OCI-LY1 (cell line): Measurements from ENCODE around the gene CERS6.

Experiments used
- EZH2 ChIP-seq: fragments of 200-600 bp; sonication (generic), shearing (Covaris generic); IDR thresholded peaks from 2 replicates; pipeline ENCODE4 v1.8.0; 2017; ENCODE audit warnings: borderline replicate concordance, mixed run types, mild to moderate bottlenecking, antibody characterized with exemption, low read length, moderate library complexity, mixed read lengths
- TF ChIP-seq, protein P1 (sequence below): fragments of 200-600 bp; sonication (generic), shearing (Covaris generic); IDR thresholded peaks from 2 replicates; pipeline ENCODE4 v1.5.1; 2017; ENCODE audit warnings: mild to moderate bottlenecking, antibody characterized with exemption, low read length, moderate library complexity, mixed read lengths

DNA sequence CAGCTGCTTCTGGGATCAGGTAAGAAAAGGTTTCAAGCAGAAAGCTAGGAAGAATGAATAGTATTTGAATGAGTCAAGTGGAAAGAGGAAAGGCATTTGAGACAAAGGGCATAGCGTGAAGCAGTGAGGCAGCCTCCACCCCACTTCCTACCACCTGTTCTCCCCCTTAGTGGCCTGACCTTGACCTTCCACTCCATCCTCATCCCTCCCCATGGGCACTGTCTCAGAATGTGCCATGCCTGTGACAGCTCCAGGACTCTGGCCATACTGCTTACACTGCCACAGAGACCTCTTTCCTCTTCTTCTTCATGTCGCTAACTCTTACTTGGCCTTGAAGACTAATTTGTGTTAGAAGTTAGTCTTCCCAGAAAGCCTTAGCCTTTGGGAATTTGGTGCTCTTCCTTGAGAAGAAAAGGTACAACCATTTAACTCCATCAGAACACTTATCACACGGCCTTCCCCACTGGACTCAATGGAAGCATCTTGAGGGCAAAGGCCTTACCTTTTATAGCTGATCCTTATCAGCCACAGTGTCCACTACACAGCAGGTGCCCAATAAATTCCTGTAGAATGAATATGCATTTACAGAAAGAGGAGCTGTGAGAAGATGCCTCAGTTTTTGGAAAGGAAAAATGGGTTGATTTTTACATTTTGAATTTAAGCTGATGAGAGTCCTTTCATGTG is 331.2 kb downstream of the CERS6 start:
- TF ChIP-seq, protein P1, sequence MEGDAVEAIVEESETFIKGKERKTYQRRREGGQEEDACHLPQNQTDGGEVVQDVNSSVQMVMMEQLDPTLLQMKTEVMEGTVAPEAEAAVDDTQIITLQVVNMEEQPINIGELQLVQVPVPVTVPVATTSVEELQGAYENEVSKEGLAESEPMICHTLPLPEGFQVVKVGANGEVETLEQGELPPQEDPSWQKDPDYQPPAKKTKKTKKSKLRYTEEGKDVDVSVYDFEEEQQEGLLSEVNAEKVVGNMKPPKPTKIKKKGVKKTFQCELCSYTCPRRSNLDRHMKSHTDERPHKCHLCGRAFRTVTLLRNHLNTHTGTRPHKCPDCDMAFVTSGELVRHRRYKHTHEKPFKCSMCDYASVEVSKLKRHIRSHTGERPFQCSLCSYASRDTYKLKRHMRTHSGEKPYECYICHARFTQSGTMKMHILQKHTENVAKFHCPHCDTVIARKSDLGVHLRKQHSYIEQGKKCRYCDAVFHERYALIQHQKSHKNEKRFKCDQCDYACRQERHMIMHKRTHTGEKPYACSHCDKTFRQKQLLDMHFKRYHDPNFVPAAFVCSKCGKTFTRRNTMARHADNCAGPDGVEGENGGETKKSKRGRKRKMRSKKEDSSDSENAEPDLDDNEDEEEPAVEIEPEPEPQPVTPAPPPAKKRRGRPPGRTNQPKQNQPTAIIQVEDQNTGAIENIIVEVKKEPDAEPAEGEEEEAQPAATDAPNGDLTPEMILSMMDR, result no peak
- TF ChIP-seq EZH2, result no peak
